GM12872 (cell line): ENCODE data around the gene CAMK2A.

ENCODE experiments used
- TF ChIP-seq, protein P1 (sequence below): IDR thresholded peaks from 3 replicates; pipeline ENCODE4 v1.5.1; 2011; ENCODE audit warnings: low read depth, mild to moderate bottlenecking, low read length, moderate library complexity; ENCODE audit not compliant: insufficient read depth

CAMK2A gene

DNA sequence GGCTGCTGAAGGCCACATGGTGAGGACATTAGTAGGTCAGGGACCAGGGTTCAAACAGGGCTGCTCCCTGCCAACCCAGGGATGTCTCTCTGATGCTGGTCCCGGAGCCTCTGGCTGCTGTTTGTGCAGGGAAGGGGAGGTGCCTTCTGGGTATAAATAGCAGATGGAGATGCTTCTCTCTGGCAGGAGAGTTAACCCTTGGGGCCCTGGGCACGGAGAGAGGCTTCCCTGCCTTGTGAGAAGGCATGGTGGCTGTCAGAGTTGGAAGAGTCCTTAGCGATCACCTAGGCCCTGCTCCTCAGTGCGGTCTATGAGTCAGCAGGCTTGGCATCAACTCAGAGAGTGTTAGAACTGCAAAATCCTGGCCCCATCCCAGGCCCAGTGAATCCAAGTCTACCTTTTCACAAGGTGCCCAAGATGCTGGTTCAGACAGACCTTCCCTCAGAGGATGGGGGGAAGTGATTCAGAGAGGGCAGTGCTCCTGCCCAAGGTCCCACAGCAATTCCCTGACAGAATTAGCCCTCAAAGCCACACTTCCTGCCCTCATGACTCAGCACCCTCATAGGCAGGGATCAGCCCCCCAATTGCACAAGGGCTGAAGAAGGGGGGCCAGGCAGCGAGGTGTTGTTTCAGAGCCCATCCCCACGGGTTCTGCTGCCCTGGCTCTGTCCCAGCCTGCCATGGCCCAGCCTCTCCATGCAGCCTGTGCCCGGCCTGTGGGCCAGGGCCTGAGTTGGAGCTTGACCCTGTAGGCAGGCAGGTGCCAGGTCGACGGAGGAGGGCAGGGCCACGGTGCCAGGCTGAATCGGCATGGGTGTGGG lies 25.6 kb downstream of the CAMK2A start:
- TF ChIP-seq, protein P1, sequence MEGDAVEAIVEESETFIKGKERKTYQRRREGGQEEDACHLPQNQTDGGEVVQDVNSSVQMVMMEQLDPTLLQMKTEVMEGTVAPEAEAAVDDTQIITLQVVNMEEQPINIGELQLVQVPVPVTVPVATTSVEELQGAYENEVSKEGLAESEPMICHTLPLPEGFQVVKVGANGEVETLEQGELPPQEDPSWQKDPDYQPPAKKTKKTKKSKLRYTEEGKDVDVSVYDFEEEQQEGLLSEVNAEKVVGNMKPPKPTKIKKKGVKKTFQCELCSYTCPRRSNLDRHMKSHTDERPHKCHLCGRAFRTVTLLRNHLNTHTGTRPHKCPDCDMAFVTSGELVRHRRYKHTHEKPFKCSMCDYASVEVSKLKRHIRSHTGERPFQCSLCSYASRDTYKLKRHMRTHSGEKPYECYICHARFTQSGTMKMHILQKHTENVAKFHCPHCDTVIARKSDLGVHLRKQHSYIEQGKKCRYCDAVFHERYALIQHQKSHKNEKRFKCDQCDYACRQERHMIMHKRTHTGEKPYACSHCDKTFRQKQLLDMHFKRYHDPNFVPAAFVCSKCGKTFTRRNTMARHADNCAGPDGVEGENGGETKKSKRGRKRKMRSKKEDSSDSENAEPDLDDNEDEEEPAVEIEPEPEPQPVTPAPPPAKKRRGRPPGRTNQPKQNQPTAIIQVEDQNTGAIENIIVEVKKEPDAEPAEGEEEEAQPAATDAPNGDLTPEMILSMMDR: no peak

DNA sequence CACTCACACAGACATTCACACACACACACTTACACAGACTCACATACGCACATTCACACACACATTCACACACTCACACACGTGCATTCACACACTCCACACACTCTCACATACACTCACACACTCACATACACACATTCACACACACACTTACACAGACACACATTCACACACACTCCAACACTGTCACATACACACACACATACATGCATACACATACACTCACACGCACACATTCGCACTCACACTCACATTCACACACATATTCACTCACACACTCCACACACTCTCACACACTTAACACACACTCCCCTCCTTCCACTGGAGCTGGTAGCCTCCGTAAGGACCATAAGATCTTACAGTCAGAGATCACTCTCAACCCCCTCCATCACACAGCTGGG lies 26.2 kb downstream of the CAMK2A start:
- TF ChIP-seq, protein P1: no peak

DNA sequence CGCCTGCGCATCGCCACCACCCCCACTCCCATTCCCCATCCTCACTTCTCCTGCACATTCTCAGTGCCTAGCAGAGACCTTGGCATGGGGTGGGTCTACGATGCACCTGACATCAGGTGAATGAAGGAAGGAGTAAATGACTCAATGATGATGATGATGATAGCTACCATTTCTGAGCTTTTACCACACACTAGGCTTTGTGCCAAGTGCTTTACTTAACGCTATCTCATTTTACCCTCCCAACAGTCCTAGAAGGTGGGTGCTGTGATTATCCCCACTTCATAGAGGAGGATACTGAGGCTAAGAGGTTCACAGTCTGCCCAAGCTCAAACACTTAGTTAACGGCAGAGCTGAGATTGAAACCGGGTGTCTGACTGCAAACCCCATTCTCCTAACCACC lies 27.1 kb downstream of the CAMK2A start:
- TF ChIP-seq, protein P1: no peak

DNA sequence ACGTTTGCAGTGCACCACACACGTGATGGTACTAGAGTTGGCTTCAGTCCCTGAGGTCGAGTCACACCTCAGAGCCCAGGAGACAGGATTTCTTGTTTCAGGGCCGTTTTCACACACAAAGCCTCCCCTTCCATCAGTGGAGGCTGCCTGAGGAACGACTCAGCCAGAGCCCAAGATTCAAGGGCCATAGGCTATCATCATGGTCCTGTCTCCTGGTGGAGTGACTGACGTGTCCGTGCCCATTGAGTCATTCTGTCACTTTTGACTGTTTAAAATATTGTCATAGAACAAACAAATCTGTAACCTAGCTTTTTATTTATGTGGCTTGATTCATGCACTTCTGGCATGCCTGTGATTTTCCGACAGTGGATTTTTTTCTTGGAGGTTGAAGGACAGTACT lies 28.3 kb downstream of the CAMK2A start:
- TF ChIP-seq, protein P1: no peak

DNA sequence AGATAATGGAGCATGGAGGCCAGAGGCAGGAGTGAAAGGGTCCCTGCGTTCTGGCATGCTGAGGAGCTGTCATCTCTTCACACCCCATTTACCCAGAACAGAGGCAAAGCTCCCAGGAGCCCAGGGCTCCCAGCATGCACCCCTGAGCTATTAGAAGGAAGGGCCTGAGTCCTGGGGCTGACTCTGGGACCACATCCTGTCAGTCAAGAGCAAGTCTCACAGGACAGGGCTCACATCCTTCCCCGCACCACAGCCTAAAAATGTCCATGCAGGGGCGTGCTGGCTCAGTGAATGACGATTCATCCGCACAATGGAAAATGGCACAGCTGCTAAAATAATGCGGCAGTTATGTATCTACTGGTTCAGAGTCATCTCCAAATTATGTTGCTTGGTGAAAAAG lies 31.4 kb downstream of the CAMK2A start:
- TF ChIP-seq, protein P1: no peak

DNA sequence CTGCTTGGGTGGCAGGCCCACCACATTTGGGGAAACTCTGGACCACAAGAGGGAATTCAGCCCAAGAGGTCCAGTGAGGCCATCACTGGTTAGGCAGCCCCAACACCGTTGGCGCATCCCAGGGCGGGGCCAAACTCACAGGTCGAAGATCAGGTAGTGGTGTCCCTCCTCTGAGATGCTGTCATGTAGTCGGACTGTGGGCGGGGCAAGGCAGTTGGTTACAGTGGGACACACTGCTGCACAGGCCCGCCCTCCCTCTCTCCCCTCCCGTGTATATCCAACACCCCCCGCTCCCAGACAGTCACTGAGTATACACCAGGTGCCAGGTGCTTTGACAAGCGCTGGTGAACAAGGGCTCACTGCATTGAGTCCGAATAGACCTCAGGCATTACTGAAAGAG lies 32.1 kb downstream of the CAMK2A start:
- TF ChIP-seq, protein P1: no peak

DNA sequence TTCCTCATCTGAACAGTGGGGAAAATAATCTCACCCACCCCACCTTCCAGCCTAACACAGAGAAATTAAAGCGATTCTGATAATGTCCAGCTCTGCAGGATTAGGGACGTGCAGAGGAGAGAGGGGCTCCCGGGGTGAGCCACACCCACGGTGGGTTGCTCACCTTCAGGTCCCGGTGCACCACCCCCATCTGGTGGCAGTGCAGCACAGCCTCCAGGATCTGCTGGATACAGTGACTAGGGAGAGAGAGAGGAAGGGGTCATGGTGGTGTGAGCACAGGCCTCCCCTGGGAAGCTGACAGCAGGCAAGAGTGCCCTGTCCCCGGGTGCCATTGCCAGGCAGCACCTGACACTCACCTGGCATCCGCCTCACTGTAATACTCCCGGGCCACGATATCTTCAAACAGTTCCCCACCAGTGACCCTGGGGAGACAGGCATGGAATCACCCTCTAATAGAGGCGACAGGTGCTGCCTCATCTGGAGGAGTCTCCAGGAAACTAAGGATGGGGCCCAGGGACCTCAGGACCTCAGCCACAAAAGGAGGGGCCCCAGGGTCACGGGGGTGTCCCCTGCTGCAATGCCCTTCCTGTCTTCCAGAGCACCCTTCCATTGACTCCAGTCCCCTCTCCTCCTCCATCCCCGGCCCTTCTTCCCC lies 33.0 kb downstream of the CAMK2A start:
- TF ChIP-seq, protein P1: no peak
